ENCODE measurements around the gene IFI35.

GRCh38 chr17:42992872-42993271 is 13.7 kb upstream of the IFI35 start:
- TF ChIP-seq, protein P1, sequence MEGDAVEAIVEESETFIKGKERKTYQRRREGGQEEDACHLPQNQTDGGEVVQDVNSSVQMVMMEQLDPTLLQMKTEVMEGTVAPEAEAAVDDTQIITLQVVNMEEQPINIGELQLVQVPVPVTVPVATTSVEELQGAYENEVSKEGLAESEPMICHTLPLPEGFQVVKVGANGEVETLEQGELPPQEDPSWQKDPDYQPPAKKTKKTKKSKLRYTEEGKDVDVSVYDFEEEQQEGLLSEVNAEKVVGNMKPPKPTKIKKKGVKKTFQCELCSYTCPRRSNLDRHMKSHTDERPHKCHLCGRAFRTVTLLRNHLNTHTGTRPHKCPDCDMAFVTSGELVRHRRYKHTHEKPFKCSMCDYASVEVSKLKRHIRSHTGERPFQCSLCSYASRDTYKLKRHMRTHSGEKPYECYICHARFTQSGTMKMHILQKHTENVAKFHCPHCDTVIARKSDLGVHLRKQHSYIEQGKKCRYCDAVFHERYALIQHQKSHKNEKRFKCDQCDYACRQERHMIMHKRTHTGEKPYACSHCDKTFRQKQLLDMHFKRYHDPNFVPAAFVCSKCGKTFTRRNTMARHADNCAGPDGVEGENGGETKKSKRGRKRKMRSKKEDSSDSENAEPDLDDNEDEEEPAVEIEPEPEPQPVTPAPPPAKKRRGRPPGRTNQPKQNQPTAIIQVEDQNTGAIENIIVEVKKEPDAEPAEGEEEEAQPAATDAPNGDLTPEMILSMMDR (IDR thresholded peaks at IDR 0.05) = no peak
- no peak for TF ChIP-seq SMC3 (IDR thresholded peaks at IDR 0.05)
- TF ChIP-seq JUN (IDR thresholded peaks at IDR 0.05) = no peak
